CD4-positive, alpha-beta T cell treated with Interleukin-4 for 4 hours (primary cell): ENCODE data around the gene RTN4R.

Experiments used
- DNase-seq: peaks from one replicate; pipeline ENCODE4 v3.0.0-alpha.2; 2020

The RTN4R gene

GRCh38 chr22:20256551-20257211, 11.4 kb downstream of the RTN4R start:
- no peak for DNase-seq

- no peak for DNase-seq
Observed at GRCh38 chr22:20256027-20256426, 12.1 kb downstream of the RTN4R start.

GRCh38 chr22:20254975-20255946, 12.9 kb downstream of the RTN4R start:
- no peak for DNase-seq

GRCh38 chr22:20253161-20253560, 15.0 kb downstream of the RTN4R start:
- no peak for DNase-seq

GRCh38 chr22:20251981-20252380, 16.1 kb downstream of the RTN4R start:
- no peak for DNase-seq

GRCh38 chr22:20251491-20251890, 16.6 kb downstream of the RTN4R start:
- no peak for DNase-seq

- no peak for DNase-seq
Observed at GRCh38 chr22:20249797-20250354, 18.2 kb downstream of the RTN4R start.

GRCh38 chr22:20248461-20248978, 19.6 kb downstream of the RTN4R start:
- DNase-seq: no peak

GRCh38 chr22:20247608-20248171, 20.4 kb downstream of the RTN4R start:
- DNase-seq: no peak

GRCh38 chr22:20247010-20247505, 21.1 kb downstream of the RTN4R start:
- DNase-seq: no peak

- DNase-seq: no peak
Observed at GRCh38 chr22:20246368-20247009, 21.6 kb downstream of the RTN4R start.

GRCh38 chr22:20245577-20246367, 22.3 kb downstream of the RTN4R start:
- no peak for DNase-seq

- peak; percentile 56 for DNase-seq
Observed at GRCh38 chr22:20244691-20245576, 23.2 kb downstream of the RTN4R start.

GRCh38 chr22:20244250-20244648, 23.9 kb downstream of the RTN4R start:
- DNase-seq: no peak

GRCh38 chr22:20243537-20244249, 24.4 kb downstream of the RTN4R start:
- peak; percentile 54 for DNase-seq

GRCh38 chr22:20243176-20243536, 25.0 kb downstream of the RTN4R start:
- no peak for DNase-seq

GRCh38 chr22:20242393-20243175, 25.5 kb downstream of the RTN4R start:
- DNase-seq: peak; percentile 8

GRCh38 chr22:20241579-20242392, 26.3 kb downstream of the RTN4R start:
- DNase-seq: no peak
